ENCODE results near the gene LY6G5B.

Gene LY6G5B

DNA sequence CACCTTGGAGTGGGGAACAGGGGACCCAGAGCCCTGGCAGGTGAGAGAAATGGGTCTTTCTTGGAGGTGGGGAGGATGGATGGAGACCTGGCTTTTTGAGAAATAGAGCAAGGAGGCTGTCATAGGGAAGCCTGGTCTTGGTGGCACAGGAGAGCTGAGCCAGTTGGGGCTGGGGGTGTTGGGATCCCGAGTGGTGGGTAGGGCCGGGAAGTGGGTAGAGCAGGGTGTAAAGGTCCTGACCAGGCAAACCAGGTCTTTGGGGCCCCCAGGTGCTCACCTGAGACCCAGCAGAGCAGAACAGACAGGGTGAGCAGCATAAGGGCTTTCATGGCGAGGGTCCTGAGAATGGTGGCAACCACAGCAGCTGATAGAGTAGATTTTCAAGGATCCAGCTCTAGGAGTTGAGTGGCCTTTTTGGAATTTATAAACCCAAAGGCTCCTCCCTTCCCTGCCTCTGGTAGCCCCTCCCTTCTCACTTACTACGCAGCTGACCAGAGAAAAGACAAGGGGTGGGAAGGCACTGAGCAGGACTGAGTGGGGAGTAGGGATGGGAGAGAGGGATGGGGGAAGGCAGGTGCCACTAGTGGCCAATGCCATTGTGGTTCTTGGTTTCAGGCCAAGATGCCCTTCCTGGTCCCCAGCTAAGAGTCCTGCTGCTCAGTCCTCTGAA is 51.7 kb downstream of the LY6G5B start, which contains the start of gene LY6G6C:
LY6G6C (minus strand) TSS at position 396 of the 670 bp plus-strand sequence; CDS start at position 329, 67 bp downstream.
- TF ChIP-seq, protein P1, sequence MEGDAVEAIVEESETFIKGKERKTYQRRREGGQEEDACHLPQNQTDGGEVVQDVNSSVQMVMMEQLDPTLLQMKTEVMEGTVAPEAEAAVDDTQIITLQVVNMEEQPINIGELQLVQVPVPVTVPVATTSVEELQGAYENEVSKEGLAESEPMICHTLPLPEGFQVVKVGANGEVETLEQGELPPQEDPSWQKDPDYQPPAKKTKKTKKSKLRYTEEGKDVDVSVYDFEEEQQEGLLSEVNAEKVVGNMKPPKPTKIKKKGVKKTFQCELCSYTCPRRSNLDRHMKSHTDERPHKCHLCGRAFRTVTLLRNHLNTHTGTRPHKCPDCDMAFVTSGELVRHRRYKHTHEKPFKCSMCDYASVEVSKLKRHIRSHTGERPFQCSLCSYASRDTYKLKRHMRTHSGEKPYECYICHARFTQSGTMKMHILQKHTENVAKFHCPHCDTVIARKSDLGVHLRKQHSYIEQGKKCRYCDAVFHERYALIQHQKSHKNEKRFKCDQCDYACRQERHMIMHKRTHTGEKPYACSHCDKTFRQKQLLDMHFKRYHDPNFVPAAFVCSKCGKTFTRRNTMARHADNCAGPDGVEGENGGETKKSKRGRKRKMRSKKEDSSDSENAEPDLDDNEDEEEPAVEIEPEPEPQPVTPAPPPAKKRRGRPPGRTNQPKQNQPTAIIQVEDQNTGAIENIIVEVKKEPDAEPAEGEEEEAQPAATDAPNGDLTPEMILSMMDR (IDR thresholded peaks at IDR 0.05; ENCODE audit: control insufficient read depth, insufficient read depth, low read depth, low read length, missing control alignments), result no peak
- no peak within 1 kb of the TSS for H3K4me3 ChIP-seq (ENCODE audit: control insufficient read depth, low read depth, low read length)
- no peak for DNase-seq (ENCODE audit: low read depth)

- H3K4me3 ChIP-seq (ENCODE audit: control insufficient read depth, low read depth, low read length), result no peak overlapping the region
- no peak for DNase-seq (ENCODE audit: low read depth)
- TF ChIP-seq, protein P1 (IDR thresholded peaks at IDR 0.05; ENCODE audit: control insufficient read depth, insufficient read depth, low read depth, low read length, missing control alignments), result no peak
Measured at GRCh38 chr6:31722173-31722572, 52.4 kb downstream of the LY6G5B start.
